ENCODE measurements around the gene GABRD.

Gene GABRD

DNA sequence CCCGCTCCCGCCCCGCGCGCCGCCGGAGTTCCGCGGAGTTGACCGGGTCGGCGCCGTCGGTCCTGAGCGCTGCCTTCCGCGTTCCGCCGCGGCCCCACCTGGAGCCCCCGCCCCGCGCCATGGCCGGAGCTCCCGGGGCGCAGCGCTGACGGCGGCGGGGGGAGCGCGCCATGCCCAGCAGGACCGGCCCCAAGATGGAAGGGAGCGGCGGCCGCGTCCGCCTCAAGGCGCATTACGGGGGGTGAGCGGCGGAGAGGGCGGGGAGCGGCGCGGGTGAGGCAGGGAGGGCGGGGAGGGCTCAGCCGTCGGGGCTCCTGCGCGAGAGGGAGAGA lies 31.3 kb downstream of the GABRD start:
- in situ Hi-C loops (cut with MboI; ENCODE audit: low sequenced_read_pairs) = no loop called here

DNA sequence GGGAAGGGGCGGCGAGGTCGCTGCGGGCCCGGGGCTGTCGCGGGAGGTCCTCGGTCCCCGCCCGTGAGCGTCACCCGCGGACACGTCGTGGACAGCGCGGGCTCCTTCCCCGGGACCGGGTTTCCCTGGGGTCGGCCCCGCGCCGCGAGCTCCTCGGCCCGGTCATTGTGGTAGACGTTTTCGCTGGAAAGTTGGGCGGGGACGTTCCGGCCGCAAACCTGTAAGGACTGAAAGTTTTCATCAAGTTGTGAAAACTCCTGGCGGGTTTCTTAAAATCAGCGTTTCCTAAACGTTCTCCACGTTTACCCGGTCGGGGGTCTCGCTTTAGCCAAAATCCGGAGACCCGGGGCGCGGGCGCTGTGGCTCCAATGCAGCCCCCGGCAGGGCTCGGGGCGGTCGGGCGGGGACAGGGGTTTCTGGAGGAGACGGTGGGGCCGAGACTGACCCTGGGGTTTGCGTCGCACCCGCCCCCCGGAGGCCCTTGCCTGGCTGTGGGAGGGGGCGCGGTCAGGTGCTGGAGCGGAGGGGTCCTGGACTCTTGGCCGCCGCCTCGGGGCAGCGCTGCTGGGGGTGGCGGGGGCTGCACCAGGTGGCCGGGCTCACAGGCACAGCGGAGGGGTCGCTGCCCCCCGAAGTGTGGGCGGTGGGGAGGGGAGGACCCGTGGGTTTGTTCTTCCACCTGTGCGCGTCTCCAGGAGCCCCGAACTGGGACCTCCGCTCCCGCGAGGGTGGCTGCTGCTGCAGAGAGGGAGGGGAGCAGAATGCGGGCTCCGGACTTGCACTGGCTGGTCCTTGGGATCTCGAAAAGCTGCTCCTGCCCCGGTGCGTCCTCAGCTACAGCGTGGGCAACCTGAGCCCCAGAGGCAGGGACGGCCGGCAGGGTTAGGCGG lies 31.9 kb downstream of the GABRD start:
- in situ Hi-C loops (cut with MboI; ENCODE audit: low sequenced_read_pairs) = no loop called here

DNA sequence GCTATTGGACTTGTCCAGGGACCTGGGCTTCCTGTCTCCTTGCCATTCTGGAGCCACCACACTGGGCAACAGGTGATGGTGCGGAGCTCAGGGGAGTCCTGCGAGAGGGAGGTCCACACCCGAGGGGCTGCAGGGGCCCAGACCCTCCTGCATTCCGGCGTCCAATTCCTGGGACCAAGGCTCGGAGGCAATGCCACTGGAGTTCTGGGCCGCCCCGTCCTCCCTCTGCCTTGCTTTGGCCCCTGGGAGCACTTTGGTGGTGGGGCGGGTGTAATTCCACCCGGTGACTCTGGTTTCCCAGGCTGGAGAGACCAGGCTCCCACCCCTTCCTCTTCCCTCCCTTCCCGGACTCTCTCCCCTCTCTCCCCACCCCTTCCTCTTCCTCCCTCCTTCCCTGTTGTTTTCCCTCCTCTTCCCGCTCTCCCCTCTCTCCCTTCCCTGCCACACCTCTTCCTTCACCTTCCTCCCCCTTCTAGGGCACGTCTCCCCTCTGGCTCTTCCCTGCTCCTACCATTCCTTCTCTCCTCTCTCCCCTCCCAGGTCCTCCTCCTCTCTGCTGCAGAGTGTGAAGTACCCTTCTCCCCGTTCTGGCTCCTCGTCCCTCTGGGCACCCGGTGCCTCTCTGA lies 33.0 kb downstream of the GABRD start:
- in situ Hi-C loops (cut with MboI; ENCODE audit: low sequenced_read_pairs) = no loop called here

DNA sequence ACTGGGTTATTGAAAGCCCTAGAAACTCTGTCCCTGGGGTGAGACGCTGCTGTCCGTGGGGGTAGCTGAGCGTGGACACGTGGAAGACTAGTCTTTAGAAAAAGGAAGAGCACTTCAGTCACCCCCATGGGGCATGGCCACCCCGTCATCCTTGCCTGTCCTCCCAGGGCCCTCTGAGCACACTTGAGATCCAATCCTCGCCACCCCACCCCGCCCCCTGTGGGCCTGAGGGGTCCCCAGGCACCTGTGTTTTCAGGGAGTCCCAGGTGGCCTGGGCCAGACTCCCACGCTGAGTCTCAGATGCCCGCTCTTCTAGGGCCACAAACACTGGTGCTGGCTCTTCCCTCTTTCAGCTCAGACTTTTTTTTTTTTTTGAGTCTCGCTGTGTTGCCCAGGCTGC lies 33.6 kb downstream of the GABRD start:
- in situ Hi-C loops (cut with MboI; ENCODE audit: low sequenced_read_pairs) = no loop called here

DNA sequence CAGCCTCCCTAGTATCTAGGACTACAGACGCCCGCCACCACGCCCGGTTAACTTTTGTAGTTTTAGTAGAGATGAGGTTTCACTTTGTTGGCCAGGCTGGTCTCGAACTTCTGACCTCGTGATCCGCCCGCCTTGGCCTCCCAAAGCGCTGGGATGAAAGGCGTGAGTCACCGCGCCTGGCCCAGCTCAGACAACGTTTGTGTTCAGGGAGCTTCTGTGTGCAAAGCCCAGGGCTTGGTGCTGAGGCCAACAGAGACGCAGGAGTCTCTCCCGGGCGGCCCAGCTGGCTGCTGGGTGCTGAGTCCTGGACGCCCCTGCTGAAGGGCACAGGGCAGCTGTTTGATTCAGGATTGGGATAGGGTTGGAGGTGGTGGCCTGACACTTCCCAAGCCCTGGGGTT lies 34.1 kb downstream of the GABRD start:
- in situ Hi-C loops (cut with MboI; ENCODE audit: low sequenced_read_pairs) = no loop called here

DNA sequence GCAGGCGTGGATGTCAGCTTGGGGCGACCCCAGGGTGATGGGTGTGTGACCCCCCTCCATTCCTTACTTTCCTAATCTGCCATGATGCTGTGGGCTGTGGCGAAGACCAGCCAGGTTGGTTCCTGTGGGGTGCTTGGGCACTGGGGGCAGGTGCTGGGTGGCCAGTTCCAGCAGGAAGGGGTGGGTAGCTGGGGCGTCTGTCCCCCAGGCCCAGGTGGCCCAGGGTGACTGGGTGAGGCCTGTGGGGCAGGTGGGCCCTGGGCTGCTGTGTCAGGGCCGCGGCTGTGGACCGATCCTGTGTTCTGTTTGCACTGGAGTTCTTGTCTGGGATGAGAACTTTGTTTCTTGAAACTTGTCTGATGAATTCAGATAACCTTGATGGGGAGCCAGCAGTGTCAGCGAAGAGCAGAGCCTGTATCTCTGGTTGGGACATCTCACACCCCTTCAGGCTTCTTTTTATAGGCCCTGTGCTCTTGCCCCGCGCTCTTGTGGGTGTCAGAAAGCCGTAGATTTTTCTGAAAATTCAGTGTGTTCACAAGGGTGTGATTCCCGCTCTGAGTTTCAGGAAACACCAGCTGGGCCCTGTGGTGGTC lies 34.7 kb downstream of the GABRD start:
- in situ Hi-C loops (cut with MboI; ENCODE audit: low sequenced_read_pairs) = no loop called here

DNA sequence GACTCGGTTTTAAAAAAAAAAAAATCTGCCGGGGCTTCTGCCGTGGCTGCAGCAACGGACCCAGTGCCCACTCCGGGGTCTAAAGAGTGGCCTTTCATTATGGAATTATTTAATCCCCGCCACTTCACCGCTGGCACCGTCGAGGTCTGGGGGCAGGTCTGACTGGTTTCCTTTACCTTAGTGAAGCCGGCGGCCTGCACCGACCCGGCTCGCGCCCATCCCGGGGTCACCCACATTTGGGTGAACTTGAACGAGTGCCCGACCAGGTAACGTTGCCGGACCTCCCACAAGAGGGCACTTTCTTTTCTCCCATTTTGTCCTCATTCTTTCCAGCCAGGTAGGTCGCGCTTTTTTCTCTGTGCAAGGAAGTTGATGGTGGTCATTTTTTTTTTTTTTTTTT lies 35.4 kb downstream of the GABRD start:
- in situ Hi-C loops (cut with MboI; ENCODE audit: low sequenced_read_pairs) = no loop called here

DNA sequence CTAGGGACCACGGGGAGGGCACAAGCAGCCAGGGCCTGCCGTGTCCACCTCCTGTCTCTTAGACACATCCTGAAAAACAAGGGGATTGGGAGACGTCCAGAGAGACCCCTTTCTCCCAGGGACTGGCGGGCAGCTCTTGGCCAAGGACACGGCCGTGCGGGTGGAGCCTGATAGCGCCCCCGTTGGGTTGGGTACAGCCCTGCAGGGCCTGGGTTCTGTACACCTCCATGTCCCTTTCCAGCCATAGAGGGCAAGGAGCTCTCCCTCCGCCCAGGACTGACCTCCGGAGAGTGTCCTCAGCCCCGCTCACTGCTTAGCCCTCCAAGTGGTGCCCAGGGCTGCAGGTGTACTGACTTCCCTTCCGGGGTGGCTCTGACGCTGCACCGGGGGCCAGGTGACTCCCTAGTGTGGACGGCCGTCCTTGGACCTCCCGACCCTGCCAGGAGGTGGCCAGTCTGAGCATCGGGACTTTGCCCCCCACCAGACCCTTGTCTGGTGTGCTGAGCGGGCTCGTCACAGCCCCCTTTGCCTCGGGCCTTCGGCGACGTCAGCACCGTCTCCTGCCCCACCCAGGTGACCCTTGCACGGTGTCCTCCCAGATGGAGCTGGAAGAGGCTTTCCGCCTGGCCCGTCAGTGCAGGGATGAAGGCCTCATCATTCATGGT lies 36.9 kb downstream of the GABRD start:
- in situ Hi-C loops (cut with MboI; ENCODE audit: low sequenced_read_pairs) = no loop called here

DNA sequence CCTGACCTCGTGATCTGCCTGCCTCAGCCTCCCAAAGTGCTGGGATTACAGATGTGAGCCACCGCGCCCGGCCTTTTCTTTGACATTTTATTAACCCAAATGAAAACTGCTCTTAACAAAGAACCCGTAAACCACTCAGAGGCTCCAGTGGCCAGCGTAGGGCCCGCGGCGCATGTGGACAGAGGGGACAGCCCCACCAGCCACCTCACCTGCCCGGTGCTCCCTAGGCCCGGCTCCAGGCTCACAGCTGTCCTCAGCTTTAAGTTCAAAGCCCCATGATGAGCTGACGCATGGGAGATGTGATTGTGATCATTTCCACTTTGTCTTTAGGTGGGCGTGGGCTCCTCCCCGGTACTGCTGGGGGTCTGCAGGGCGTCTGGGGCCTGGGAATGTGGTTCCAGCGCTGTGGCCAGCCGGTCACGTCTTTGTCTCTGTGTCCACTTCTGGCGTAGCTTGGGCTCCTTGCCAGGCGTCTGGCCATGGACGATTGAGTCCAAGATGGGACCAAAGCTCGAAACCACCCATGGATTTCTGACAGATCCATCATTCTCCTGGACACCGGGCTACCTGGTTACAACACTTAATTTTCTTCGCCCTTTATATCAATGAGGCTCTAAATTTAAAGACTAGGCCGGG lies 37.9 kb downstream of the GABRD start:
- in situ Hi-C loops (cut with MboI; ENCODE audit: low sequenced_read_pairs) = no loop called here

DNA sequence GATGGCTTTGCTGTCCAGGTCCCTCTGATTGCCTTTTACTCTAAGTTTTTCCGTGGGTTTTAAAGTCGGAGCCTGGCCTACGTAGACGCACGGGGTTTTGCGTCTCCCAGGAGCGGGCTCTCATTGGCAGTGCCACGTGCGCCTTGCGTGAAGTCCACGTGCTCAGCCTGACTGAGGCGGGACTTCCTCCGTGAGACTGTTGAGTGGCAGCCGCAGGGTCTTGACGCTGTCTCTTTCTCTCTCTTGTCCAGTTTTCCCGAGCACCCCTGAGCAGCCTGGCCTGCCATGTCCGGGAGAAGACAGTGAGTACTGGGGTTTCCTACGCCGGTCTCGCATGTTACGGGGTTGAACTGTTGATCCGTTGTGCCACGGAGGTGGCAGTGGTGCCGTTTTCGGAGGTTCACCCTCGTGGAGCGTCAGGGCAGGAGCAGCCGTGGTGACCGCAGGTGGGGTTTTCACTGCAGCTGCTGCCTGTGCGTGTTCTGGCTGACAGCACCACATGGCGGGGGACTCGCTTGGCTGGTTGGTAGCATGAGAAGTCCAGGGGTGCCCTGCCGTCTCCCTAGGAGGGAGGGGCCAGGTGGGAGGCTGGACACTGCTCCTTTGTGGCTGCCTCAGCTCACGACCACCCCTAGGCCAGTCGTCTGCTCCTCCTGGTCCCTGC lies 40.3 kb downstream of the GABRD start:
- in situ Hi-C loops (cut with MboI; ENCODE audit: low sequenced_read_pairs) = no loop called here

DNA sequence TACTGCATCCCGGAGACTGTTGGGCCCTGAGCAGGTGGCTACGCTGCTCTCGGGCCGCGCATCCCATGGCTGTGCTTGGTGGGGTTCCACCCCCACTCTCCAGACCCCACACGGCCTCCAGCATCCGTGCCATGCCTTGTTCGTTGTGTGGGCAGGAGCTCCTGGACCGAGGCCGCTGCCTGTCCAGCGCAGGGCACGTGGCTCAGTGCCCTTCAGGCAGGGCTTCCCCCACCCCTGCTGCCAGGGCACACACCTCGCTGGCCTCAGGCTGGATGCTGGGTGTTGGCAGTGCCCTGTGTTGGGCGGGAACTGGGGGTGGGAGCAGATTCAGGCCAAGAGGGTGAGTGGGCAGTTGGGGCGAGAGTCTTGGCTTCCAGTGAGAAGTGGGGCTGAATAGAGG lies 40.9 kb downstream of the GABRD start:
- in situ Hi-C loops (cut with MboI; ENCODE audit: low sequenced_read_pairs) = no loop called here

DNA sequence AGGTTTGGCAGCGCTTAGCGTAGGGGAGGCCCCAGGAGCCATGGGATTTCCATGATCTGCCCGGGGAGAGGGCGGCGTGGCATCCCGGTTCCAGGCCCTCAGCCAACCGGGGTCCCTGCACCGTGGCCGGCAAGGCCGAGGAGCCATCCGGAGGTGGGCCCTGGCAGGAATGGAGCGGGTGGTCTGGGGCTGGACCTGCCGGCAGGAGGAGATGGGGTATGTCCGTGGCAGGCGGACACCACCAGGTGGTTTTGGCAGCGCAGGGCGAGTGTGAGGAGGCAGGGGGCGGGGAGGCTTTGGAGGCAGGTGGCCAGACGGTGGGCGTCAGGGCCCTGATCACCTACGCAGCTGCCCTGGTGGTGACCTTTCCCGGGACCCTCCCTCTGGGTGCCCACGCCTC lies 41.4 kb downstream of the GABRD start:
- in situ Hi-C loops (cut with MboI; ENCODE audit: low sequenced_read_pairs) = no loop called here

DNA sequence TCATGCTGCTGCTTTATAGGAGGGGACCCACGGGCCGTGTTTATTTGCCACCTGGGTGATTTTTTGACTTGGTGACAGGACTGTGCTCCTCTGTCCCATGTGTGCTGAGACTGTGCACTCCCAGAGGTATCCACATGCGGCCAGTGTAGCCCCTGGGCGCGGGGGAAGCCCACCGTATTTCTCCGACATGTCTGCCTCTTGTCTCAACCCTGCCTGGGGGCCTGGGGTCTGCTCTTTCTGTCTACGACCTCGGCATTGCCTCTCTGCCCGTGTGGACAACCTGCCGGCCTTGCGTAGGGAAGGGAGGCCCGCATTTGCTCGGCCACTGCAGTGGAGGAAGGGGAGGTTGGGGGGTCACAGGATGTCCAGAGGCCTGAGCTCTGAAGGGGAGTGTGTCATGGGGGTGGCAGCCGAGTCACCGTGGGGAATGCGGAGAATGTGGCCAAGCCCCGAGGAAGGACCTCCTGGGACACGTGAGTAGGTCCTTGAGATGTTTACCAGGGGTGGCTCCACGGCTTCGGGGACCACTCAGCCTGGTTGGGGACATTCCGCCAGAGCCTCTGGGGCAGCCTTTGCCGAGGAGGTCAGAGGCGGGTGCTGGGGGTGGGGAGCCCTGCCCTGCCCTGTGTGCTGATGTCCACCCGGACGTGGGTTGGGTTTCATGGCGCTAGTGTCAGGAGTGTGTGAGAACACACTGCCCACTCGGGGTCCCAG lies 42.1 kb downstream of the GABRD start:
- in situ Hi-C loops (cut with MboI; ENCODE audit: low sequenced_read_pairs) = no loop called here

DNA sequence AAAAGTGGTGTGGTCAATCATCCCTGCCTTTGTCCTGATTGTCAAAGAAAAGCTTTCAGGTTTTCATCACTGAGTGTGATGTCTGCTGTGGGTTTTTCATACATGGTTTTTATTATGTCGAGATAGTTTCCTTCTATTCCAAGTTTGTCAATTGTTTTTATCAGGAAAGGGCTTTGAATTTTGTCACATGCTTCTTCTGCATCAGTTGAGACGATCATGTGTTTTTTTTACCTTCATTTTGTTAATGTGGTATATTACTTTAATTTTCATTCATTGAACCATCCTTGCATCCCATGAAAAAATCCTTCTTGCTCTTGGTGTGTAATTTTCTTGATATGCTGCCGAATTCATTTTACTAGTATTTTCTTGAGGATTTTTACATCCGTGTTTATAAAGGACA lies 46.6 kb downstream of the GABRD start:
- in situ Hi-C loops (cut with MboI; ENCODE audit: low sequenced_read_pairs) = no loop called here

DNA sequence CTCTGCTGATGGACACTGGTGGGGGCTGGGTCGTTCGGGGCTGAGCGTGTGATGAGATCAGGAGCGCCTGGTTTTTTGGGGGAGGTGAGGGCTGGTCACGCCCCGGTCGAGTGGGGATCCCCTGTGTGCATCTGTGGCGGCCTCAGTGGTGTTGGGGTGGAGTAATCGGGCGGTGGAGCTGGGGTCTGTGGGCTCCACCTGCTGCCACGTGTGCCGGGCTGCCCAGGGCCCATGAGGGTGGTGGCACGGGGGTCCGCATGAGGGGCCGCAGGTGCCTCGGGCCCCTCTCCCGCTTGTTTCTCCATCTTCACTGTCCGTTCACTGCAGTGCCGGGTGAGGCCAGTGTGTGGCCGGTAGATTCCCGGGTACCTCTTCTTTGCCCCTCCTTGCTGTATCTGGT lies 48.2 kb downstream of the GABRD start:
- in situ Hi-C loops (cut with MboI; ENCODE audit: low sequenced_read_pairs) = no loop called here

DNA sequence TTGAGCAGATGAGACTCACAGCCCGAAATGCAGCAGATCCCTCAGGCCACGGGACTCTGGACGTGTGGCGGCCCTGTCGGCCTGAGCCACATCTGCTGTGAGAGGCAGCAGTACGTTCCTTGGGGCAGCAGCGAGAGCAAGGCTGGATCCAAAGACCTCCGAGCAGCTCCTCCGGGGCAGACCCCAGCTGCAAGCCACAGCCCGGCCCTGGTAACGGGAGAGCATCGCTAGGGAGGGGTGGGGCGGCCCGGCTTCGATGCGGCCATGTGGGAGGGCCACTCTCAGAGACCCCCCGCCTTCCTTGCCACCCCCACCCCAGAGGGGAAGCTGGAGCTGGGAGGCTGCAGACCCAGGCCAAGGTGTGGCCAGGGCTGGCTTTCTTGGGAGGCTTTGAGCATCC lies 48.8 kb downstream of the GABRD start:
- in situ Hi-C loops (cut with MboI; ENCODE audit: low sequenced_read_pairs) = no loop called here

DNA sequence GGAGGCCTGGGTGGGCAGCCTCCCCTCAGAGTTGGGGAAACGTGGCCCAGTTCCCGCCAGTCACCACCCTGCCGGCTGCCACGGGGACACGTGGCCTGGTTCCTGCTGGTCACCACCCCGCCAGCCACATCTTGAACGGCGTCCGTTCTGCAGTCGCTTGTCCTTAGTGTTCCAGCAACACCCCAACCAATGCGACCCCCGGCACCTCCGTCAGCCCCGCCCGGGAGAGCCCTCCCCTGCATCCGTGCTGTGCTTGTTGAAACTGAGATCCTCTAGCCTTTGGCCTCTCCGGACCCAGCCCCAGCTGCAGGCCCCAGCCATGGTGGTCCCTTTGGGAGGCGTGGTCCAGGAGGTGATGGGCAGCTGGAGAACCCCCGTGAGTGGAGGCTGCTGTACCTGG lies 49.8 kb downstream of the GABRD start:
- in situ Hi-C loops (cut with MboI; ENCODE audit: low sequenced_read_pairs) = no loop called here

DNA sequence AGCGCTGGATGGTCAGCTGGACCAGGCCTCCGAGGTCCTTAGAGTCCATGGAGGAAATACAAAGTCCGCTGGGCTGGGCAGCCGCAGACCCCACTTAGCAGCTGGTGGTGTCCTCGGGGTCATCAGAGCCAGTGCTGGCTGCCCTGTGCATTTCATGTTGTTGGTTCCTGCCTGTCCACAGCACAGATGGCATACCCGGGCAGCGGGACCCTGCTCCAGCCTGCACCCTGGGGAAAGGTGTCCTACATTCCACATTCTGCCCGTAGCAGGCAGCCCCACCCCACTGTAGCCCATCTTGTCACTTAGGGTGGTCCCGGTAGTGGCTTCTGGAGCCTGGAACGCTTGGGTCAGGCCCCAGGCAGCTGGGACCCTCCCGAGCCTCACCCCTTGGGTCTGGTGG lies 50.9 kb downstream of the GABRD start:
- in situ Hi-C loops (cut with MboI; ENCODE audit: low sequenced_read_pairs) = no loop called here

DNA sequence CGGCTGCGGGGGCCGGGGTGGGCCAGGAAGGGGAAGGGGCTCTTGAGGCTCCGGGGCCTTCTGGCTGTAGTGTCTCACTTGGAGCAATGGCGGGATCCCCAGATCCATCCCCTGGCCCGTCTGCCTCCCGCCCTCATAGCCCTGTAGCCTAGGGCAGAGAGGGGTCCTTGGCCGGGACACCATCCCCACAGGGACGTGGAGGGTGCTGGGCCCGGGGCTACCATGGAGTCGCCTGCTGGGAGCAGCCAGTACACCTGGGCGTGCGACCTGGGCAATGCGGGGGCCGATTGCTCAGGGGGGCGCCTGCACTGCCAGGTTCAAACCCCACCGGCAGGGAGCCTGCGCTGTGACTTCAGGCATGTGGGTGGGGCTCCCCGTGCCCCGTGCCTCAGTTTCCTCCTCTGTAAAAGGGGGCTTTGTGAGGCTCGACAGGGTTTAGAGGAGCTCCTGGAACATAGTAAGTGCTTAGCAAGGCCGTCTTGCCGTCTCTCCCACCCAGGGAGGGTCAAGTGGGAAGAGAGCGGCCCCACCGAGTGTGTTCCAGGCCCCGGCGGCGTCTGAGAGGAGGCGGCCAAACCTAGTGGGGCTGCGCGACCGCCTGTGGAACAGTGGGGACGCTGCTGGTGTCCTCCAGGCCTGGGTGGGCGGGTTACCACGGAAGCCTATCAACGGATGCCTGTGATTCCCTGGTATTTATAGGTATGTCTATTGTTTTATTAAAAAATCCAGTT lies 51.8 kb downstream of the GABRD start:
- in situ Hi-C loops (cut with MboI; ENCODE audit: low sequenced_read_pairs) = no loop called here

All from HL-60/S4 treated with phorbol 12-myristate 13-acetate at 8.2 ng/mL for 4 days and 3 days (cell line).